Body of pancreas (tissue), 4 donors: ENCODE measurements around the gene PRR14.

Experiments
- POLR2A ChIP-seq, 3 donors: fragments of 450-650 bp; IDR thresholded peaks; one replicate each; pipeline ENCODE4 v1.6.1; 2016; ENCODE audit warnings: antibody characterized with exemption in 3 of 3, mild to moderate bottlenecking in 2 of 3
- TF ChIP-seq, protein P1 (sequence below), 7 experiments: fragments of 450-650 bp in 4 of 7; fragments of 200-600 bp in 3 of 7; sonication (generic) in 3 of 7; IDR thresholded peaks; one replicate each; pipeline ENCODE4 v1.5.1; 2016 to 2019; ENCODE audit warnings: antibody characterized with exemption in 7 of 7

DNA sequence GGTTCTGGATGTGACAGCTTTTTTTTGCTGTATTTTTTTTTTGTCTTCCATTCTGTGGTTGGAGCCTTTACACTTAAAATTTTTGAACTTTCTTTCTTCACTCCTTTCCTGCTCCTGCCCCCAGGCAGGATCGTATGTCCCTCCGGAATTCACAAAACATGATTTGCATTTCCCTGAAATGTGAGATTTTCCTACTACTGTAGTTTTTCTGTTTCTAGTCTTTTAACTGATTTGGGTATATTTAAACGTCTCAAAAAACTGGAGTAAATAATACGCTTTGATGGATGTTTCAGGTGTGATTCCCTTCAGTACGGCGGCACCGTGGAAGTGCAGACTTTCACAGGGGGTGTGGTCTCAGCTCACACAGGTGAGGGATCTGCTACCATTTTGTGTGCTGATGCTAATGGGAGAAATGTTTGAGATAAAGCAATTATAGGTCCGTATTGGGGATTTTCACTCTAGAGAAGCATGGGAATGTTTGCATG, 48.9 kb downstream of the PRR14 start:
- TF ChIP-seq, protein P1, sequence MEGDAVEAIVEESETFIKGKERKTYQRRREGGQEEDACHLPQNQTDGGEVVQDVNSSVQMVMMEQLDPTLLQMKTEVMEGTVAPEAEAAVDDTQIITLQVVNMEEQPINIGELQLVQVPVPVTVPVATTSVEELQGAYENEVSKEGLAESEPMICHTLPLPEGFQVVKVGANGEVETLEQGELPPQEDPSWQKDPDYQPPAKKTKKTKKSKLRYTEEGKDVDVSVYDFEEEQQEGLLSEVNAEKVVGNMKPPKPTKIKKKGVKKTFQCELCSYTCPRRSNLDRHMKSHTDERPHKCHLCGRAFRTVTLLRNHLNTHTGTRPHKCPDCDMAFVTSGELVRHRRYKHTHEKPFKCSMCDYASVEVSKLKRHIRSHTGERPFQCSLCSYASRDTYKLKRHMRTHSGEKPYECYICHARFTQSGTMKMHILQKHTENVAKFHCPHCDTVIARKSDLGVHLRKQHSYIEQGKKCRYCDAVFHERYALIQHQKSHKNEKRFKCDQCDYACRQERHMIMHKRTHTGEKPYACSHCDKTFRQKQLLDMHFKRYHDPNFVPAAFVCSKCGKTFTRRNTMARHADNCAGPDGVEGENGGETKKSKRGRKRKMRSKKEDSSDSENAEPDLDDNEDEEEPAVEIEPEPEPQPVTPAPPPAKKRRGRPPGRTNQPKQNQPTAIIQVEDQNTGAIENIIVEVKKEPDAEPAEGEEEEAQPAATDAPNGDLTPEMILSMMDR (IDR thresholded peaks at IDR 0.05), result no peak
- no peak for TF ChIP-seq POLR2A (IDR thresholded peaks at IDR 0.05)
